GM12801 (cell line): ENCODE results near the gene ELN.

ENCODE experiments used
- CTCF ChIP-seq: IDR thresholded peaks from one replicate; pipeline ENCODE4 v1.5.1; 2011; ENCODE audit warnings: control low read depth; ENCODE audit not compliant: insufficient read length; ENCODE audit errors: extremely low read depth

Gene ELN

GRCh38 chr7:73994761-73995160 is 33.2 kb upstream of the ELN start:
- no peak for TF ChIP-seq CTCF

- no peak for TF ChIP-seq CTCF
These were observed 32.6 kb upstream of the ELN start for GRCh38 chr7:73995330-73995729.

GRCh38 chr7:73995821-73996511 is 32.0 kb upstream of the ELN start:
- no peak for TF ChIP-seq CTCF

GRCh38 chr7:73997056-73997455 is 30.9 kb upstream of the ELN start:
- TF ChIP-seq CTCF: no peak

- no peak for TF ChIP-seq CTCF
These were observed 28.1 kb upstream of the ELN start for GRCh38 chr7:73999664-74000435.

GRCh38 chr7:74000489-74001149 is 27.4 kb upstream of the ELN start:
- no peak for TF ChIP-seq CTCF

- TF ChIP-seq CTCF: no peak
These were observed 26.9 kb upstream of the ELN start for GRCh38 chr7:74001150-74001494.
